Endothelial cell of umbilical vein (primary cell): Measurements from ENCODE around the gene GSKIP. TPM values are rescaled to one million over a fixed set of nuclear protein-coding genes. Genes with fewer than 3 reads are reported as not detected.

Source experiments
- BruUV-seq: library from RNA; stranded (reverse); fragments of 400-500 nt; replicated peaks from 2 replicates; lab custom pipeline; 2021; lab: Mats Ljungman, UMichigan
- CTCF ChIA-PET: fragments of 300-600, 350-600 bp; sonication (Branson Sonifier 250); formaldehyde crosslinking; loops from one replicate; lab custom pipeline; 2021; ENCODE audit warnings: antibody characterized with exemption, inconsistent platforms; lab: Charles Lee
- POLR2A ChIA-PET: fragments of 300-600, 350-600 bp; sonication (Branson Sonifier 250); formaldehyde crosslinking; loops from one replicate; lab custom pipeline; 2021; ENCODE audit warnings: antibody characterized with exemption, inconsistent platforms; lab: Charles Lee
- DNase-seq: peaks from one replicate; pipeline ENCODE4 v3.0.0-alpha.2; 2011; ENCODE audit warnings: low read depth, low spot score
- FAIRE-seq: peaks from 2 replicates; lab custom pipeline; 2011; peaks lifted over from hg19 to GRCh38; lab: Jason Lieb, UNC
- H2AFZ ChIP-seq: 2 replicates; pipeline ENCODE4 v1.6.0; 2012; ENCODE audit warnings: low read depth, low read length, control low read depth, inconsistent platforms
- H3K27ac ChIP-seq: 2 replicates; pipeline ENCODE4 v1.5.1; 2011; ENCODE audit warnings: low read depth, mild to moderate bottlenecking, control low read depth, low read length, moderate library complexity; ENCODE audit not compliant: insufficient read depth
- H3K27me3 ChIP-seq, 2 experiments: 2 replicates each; pipeline versions ENCODE4 v1.6.0 to v1.6.1; 2011; ENCODE audit warnings: low read length in 2 of 2, mixed read lengths in 1 of 2; ENCODE audit not compliant: control insufficient read depth in 2 of 2, insufficient read depth in 2 of 2
- H3K36me3 ChIP-seq, 2 experiments: 2 replicates in 1 of 2; 3 replicates in 1 of 2; pipeline ENCODE4 v1.5.1; 2011; ENCODE audit warnings: low read length in 2 of 2, mild to moderate bottlenecking in 1 of 2, moderate library complexity in 1 of 2; ENCODE audit not compliant: control insufficient read depth in 2 of 2, insufficient read depth in 2 of 2; ENCODE audit errors: extremely low read depth in 1 of 2
- H3K4me1 ChIP-seq: 3 replicates; pipeline ENCODE4 v1.5.1; 2011; ENCODE audit warnings: mild to moderate bottlenecking, low read length; ENCODE audit not compliant: control insufficient read depth, insufficient read depth; ENCODE audit errors: extremely low read depth
- H3K4me2 ChIP-seq: 2 replicates; pipeline ENCODE4 v1.6.1; 2011; ENCODE audit warnings: low read length, control low read depth, mixed read lengths; ENCODE audit not compliant: insufficient read depth
- H3K4me3 ChIP-seq, 3 experiments: fragments of 200-600 bp in 1 of 3; sonication (generic), shearing (Covaris generic) in 1 of 3; replicated peaks in 1 of 3; 2 replicates each; pipeline ENCODE4 v1.5.1; 2011 to 2016; ENCODE audit warnings: control low read depth in 3 of 3, low read length in 3 of 3, mild to moderate bottlenecking in 2 of 3, inconsistent platforms in 1 of 3, low read depth in 1 of 3, moderate library complexity in 1 of 3; ENCODE audit not compliant: insufficient read depth in 1 of 3
- H3K79me2 ChIP-seq: 2 replicates; pipeline ENCODE4 v1.6.0; 2012; ENCODE audit warnings: low read length, inconsistent platforms; ENCODE audit not compliant: control insufficient read depth, insufficient read depth
- H3K9ac ChIP-seq: replicated peaks from 2 replicates; pipeline ENCODE3; 2011; ENCODE audit warnings: low read length, control low read depth; ENCODE audit not compliant: insufficient read depth; ENCODE audit errors: extremely low read depth
- H3K9me1 ChIP-seq: replicated peaks from 3 replicates; pipeline ENCODE4 v1.6.0; 2011; ENCODE audit warnings: mild to moderate bottlenecking, low read length; ENCODE audit not compliant: control insufficient read depth, insufficient read depth; ENCODE audit errors: extremely low read depth
- H3K9me3 ChIP-seq: replicated peaks from 2 replicates; pipeline ENCODE4 v1.5.1; 2012; ENCODE audit warnings: low read length, inconsistent platforms; ENCODE audit not compliant: control insufficient read depth, insufficient read depth
- H4K20me1 ChIP-seq: replicated peaks from 2 replicates; pipeline ENCODE3; 2011; ENCODE audit warnings: mild to moderate bottlenecking, low read length; ENCODE audit not compliant: control insufficient read depth, insufficient read depth; ENCODE audit errors: extremely low read depth
- EZH2 ChIP-seq: IDR thresholded peaks from 2 replicates; pipeline ENCODE4 v1.6.1; 2012; ENCODE audit warnings: borderline replicate concordance, low read depth, mild to moderate bottlenecking, moderate library complexity, low read length, inconsistent platforms; ENCODE audit not compliant: severe bottlenecking
- GATA2 ChIP-seq: IDR thresholded peaks from 2 replicates; pipeline ENCODE4 v1.7.0; 2011; ENCODE audit warnings: low read depth, mild to moderate bottlenecking, moderate library complexity, mixed read lengths, low read length; ENCODE audit not compliant: insufficient read length, insufficient read depth
- JUN ChIP-seq: IDR thresholded peaks from 2 replicates; pipeline ENCODE4 v1.6.1; 2011; ENCODE audit warnings: borderline replicate concordance, low read depth; ENCODE audit not compliant: insufficient read length, insufficient read depth
- MYC ChIP-seq: IDR thresholded peaks from one replicate; pipeline ENCODE4 v1.6.1; 2011; ENCODE audit warnings: mild to moderate bottlenecking, low read depth, low read length
- POLR2A ChIP-seq: IDR thresholded peaks from 2 replicates; pipeline ENCODE4 v1.6.1; 2012; ENCODE audit warnings: low read depth, mild to moderate bottlenecking, control low read depth, low read length
- POLR2AphosphoS5 ChIP-seq: IDR thresholded peaks from 2 replicates; pipeline ENCODE4 v1.6.1; 2012; ENCODE audit warnings: low read depth, mild to moderate bottlenecking, control low read depth, low read length, moderate library complexity; ENCODE audit not compliant: insufficient read depth
- dilution Hi-C: fragments of 300-500 bp; cut with MboI; formaldehyde crosslinking; loops from one replicate; pipeline ENCODE4 v1.15.0; 2019; ENCODE audit warnings: low sequenced_read_pairs; ENCODE audit not compliant: extremely low pct_ligation_motif_present
- intact Hi-C: fragments of 100-400 bp; cut with micrococcal nuclease; formaldehyde crosslinking; loops from one replicate; pipeline ENCODE4 v1.10.0; 2022
- polyA plus RNA-seq, 4 experiments: library from polyadenylated mRNA; depleted of rRNA in 3 of 4; stranded (reverse) in 3 of 4; unstranded in 1 of 4; fragments of >200 nt; gene quantifications; 2 replicates each; pipeline versions ENCODE4 v1.2.1 to v1.2.3, GENCODE V29; 2011 to 2012; ENCODE audit warnings: missing spikeins in 1 of 4
- total RNA-seq: library from RNA; stranded (reverse); gene quantifications from 2 replicates; pipeline ENCODE4 v1.2.3, GENCODE V29; 2021
- TF ChIP-seq, protein P1 (sequence below): IDR thresholded peaks from 2 replicates; pipeline ENCODE4 v1.6.1; 2011; ENCODE audit not compliant: insufficient read depth, insufficient read length
- TF ChIP-seq, protein P2 (sequence below), 2 donors: IDR thresholded peaks; 1 replicate in 1 of 2; 2 replicates in 1 of 2; pipeline ENCODE4 v1.5.1; 2011; ENCODE audit warnings: low read length in 2 of 2, mild to moderate bottlenecking in 2 of 2, moderate library complexity in 2 of 2, control low read depth in 1 of 2, inconsistent platforms in 1 of 2, low read depth in 1 of 2; ENCODE audit not compliant: insufficient read depth in 1 of 2; ENCODE audit errors: extremely low read depth in 1 of 2

GSKIP gene
- total and polyA plus RNA-seq, 2 donors (not counting 3 experiments of a cell fraction or from before 2014, with no cell fraction given): 9.2 to 15.9 TPM

GRCh38 chr14:96380735-96381134 lies 17.4 kb downstream of the GSKIP start:
- H3K4me2 ChIP-seq: no peak overlapping the region
- H3K36me3 ChIP-seq: peaks cover 1 to 11% of the 10 kb centered on the region in 2 experiments
- FAIRE-seq (no peak), DNase-seq (no peak)
- no peaks in the 10 kb centered on the region for H4K20me1 ChIP-seq
- dilution Hi-C loops (no loop called here), intact Hi-C loops (no loop called here)
- no peak overlapping the region for H3K9ac ChIP-seq
- no peaks in the 10 kb centered on the region for H3K4me1 ChIP-seq
- no peaks in the 10 kb centered on the region for H3K27me3 ChIP-seq
- H3K9me3 ChIP-seq: no peaks in the 10 kb centered on the region
- no peak overlapping the region for H3K4me3 ChIP-seq
- no peak overlapping the region for H2AFZ ChIP-seq
- POLR2A ChIA-PET: no interaction called here
- no peak for TF ChIP-seq POLR2A
- no peak for TF ChIP-seq GATA2
- TF ChIP-seq, protein P1, sequence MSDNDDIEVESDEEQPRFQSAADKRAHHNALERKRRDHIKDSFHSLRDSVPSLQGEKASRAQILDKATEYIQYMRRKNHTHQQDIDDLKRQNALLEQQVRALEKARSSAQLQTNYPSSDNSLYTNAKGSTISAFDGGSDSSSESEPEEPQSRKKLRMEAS: no peak
- no peak for TF ChIP-seq EZH2
- no peak for TF ChIP-seq POLR2AphosphoS5
- no peak for TF ChIP-seq MYC
- TF ChIP-seq, protein P2, sequence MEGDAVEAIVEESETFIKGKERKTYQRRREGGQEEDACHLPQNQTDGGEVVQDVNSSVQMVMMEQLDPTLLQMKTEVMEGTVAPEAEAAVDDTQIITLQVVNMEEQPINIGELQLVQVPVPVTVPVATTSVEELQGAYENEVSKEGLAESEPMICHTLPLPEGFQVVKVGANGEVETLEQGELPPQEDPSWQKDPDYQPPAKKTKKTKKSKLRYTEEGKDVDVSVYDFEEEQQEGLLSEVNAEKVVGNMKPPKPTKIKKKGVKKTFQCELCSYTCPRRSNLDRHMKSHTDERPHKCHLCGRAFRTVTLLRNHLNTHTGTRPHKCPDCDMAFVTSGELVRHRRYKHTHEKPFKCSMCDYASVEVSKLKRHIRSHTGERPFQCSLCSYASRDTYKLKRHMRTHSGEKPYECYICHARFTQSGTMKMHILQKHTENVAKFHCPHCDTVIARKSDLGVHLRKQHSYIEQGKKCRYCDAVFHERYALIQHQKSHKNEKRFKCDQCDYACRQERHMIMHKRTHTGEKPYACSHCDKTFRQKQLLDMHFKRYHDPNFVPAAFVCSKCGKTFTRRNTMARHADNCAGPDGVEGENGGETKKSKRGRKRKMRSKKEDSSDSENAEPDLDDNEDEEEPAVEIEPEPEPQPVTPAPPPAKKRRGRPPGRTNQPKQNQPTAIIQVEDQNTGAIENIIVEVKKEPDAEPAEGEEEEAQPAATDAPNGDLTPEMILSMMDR (IDR thresholded peaks at IDR 0.05; ENCODE audit: extremely low read depth in 1 of 2, insufficient read depth in 1 of 2, low read depth in 1 of 2, low read length in 2 of 2): no peak
- no peak for TF ChIP-seq JUN
- H3K27ac ChIP-seq: no peak overlapping the region
- H3K79me2 ChIP-seq: no peaks in the 10 kb centered on the region
- BruUV-seq: no TSS peak
- CTCF ChIA-PET: no interaction called here
- H3K9me1 ChIP-seq: no peaks in the 10 kb centered on the region
